GM18502 (cell line): Measurements from ENCODE around the gene BAIAP2L1.
"Not testable (repeated sequence)": the region's sequence is repeated elsewhere in the genome, so short reads cannot be mapped to it uniquely, and the experiment has no call there.

ENCODE experiments used
- ATAC-seq: cut with Tn5 transposase; IDR thresholded peaks from one replicate; pipeline ENCODE4 v1.9.1; 2021; ENCODE audit warnings: mild to moderate bottlenecking; ENCODE audit not compliant: unreplicated experiment, poor library complexity

BAIAP2L1 gene

GRCh38 chr7:98399462-98399861 lies 1.4 kb downstream of the BAIAP2L1 start:
- no peak for ATAC-seq

DNA sequence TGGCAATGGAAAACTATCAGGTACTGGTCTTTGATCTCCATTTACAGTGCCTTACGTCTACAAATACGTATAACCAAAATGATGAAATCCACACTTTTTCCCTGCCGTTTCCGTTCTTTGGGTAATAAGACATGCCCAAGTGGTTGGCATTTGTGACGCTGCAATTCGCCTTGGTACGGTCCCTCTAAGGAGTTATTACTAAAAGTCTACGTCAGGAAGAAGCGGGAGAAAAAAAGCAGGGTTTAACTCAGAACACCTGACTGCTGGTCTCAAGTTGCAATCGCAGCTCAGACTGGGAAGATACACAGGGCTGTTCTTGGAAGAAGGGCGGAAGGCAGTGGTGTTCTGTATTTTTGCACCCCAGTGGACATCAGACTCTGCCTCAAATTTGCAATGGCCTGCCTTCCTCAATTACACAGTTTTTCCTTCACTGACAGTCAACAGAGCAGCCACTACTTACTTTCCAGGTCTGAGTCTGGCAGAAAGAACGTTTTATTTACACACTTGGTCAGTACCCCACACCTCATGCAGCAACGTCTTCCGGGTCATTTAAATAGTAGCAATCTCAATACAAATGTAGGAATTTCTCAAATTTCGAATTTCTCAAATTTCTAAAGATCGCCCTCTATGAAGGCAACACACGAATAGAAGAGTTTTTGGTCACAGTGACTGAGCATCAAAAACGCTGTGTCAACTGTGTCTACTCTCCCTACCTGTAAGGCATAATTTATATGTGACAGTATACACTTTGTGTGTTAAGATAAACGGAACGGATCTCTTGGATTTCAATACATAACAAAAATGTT lies 2.1 kb downstream of the BAIAP2L1 start:
- ATAC-seq: no peak

GRCh38 chr7:98396768-98397167 lies 4.1 kb downstream of the BAIAP2L1 start:
- ATAC-seq: no peak

DNA sequence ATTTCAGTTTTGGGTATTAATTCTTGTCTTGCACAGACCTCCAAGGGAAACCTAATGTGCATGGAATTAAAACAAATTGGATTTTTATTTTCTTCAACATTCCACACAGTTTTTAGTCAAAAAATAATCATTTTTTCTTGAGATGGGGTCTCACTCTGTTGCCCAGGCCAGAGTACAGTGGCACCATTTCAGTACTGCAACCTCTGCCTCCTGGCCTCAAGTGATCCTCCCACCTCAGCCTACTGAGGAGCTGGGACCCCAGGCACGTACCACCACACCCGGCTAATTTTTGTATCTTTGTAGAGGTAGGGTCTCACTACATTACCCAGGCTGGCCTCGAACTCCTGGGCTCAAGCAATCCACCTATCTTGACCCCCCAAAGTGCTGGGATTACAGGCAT lies 4.9 kb downstream of the BAIAP2L1 start:
- ATAC-seq: no peak

- no peak for ATAC-seq
Observed at GRCh38 chr7:98395481-98395880, 5.4 kb downstream of the BAIAP2L1 start.

GRCh38 chr7:98394377-98394836 lies 6.5 kb downstream of the BAIAP2L1 start:
- no peak for ATAC-seq

GRCh38 chr7:98387544-98388226 lies 13.2 kb downstream of the BAIAP2L1 start:
- no peak for ATAC-seq

DNA sequence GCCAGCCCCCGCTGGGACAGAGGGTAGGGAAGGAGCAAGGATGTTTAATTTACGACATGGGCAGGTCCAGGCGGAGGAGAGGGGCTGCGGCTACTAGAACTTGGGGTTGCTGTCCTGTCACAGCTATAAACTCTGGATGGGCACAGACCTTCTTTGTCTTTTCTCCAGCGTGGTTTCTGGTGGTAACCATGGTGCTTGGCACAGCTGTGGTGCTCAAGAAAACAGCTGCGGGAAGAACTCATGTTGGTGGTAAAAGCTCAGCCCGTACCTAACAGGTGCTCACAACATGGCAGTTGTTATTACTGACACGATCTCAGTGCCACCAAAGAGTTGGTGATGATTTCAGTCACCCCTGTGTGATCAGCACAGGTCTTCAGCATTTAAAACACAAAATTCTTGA lies 13.8 kb downstream of the BAIAP2L1 start:
- ATAC-seq: no peak

DNA sequence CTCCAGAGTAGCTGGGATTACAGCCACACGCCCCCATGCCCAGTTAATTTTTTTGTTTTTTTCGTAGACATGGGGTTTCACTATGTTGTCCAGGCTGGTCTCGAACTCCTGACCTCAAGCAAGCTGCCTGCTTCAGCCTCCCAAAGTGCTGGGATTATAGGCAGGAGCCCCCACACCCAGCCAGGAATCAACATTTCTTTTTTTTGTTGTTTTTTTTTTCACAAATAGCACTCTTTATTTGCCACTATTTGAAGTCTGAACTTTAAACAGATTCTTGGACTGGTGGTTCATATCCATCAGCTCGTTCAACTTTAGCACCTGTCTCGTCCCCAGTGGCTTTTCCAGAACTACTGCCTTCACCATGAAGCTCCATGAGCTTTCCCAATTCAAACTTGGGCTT lies 15.4 kb downstream of the BAIAP2L1 start:
- ATAC-seq: not testable (repeated sequence)

DNA sequence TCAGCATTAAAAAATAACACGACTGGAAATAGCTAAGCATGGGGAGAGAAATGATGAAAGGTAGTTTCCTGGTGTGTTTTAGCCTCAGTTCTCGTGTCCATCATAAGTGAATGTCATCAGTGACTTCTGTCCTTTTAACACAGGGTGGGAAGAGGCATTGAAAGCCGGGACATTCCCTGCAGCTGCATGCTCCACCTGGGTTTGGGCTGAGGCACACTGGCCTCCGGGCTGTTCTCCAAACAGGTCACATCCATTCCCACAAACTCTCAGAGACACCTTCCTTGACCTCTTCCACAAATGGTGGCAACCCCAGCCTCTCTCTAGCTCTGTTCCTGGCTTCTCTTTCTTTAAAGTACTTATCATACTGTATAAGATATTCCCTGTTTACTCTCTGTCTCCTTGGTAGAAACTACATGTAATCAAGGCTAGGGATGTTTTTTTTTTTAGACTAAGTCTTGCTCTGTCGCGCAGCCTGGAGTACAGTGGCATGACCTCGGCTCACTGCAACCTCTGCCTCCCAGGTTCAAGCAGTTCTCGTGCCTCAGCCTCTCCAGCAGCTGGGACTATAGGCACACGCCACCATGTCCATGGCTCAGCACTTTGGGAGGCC lies 22.6 kb downstream of the BAIAP2L1 start:
- ATAC-seq: no peak

- ATAC-seq: no peak
Observed at GRCh38 chr7:98376711-98377110, 24.2 kb downstream of the BAIAP2L1 start.

GRCh38 chr7:98375664-98376063 lies 25.2 kb downstream of the BAIAP2L1 start:
- no peak for ATAC-seq

DNA sequence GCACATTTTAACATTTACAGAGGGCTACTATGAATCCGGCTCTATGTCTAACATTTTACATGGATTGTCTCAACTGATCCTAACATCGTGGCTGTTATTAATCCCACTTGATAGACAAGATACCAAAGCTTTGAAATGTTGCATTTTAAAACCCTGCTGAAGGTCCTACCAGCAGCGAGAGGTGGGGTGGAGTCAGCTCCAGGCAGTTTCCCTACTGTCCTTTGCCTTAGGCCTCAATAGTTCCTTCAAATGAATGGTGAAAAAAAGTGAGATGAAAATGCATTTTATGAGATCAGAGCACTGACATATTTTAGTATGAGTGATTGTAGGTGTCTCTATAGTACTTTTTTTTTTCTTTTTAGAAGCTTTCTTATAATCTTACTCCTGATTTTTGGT lies 26.6 kb downstream of the BAIAP2L1 start:
- no peak for ATAC-seq

- ATAC-seq: no peak
Observed at GRCh38 chr7:98372993-98373392, 27.9 kb downstream of the BAIAP2L1 start.

DNA sequence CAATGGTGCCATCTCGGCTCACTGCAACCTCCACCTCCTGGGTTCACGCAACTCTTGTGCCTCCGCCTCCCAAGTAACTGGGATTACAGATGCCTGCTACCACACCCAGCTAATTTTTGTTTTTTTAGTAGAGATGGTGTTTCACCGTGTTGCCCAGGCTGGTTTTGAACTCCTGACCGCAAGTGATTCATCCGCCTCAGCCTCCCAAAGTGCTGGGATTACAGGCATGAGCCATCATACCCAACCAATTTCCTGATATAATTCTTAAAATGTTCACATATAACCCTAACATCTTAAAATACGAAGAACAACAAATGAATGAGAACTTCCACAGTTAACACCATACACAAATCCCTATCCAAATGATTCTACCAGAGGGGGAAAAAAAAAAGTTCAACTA lies 31.2 kb downstream of the BAIAP2L1 start:
- ATAC-seq: no peak

GRCh38 chr7:98368716-98369115 lies 32.2 kb downstream of the BAIAP2L1 start:
- ATAC-seq: no peak

DNA sequence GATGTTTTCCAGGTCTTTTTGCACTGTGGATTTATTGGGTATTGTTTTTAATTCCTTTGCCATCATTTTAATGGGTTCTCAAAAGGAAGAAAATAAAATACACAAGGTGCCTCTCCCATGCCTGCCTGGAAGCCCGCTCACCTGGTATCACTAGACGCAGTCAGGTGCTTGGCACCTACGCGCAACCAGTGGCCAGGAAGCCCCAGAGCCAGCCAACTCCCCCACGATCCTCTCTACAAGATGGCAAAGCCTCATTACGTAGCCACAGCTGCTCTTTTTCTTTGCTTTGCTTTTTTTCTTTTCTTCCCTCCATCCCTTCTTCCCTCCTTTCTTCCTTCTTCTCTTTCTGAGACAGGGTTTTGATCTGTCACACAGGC lies 34.3 kb downstream of the BAIAP2L1 start:
- ATAC-seq: no peak

GRCh38 chr7:98365863-98366561 lies 34.9 kb downstream of the BAIAP2L1 start:
- no peak for ATAC-seq

DNA sequence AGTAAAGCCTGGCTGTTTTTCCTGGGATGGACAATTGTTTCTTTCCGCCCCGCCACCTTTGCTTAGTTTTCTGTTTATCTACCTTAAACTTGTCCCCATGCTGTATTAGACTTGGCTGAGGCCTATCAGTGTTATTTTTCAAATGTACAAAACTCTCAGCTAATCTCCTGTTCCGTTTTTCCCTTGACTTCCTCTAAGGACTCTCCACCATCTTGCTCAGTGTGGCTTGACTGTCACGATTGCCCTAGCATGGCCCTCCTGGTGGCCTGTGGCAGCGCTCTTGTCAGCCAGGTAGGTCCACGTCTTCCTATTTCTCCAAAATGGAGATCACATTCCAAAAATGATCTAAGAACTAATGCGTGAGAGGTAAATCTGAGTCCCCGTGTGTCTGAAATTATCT lies 36.7 kb downstream of the BAIAP2L1 start:
- ATAC-seq: no peak

DNA sequence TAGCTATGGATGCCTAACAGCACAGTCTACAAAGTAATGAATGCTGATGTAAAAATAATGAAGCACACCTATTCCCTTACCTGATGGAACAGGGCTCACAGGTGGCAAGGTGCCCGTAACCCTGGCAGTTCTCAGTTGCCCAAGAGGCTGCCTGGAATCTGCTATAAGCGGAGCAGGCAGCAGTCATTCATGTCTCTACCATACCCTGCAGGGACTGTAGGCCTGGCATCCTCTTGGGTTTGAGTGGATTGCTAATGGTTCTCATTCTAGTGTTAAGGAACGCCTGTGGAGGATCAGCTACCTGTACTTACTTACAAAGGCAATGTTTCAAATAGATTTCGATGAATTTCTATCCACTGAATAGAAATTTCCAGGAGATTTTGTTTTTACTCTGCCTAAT lies 38.4 kb downstream of the BAIAP2L1 start:
- no peak for ATAC-seq
